ENCODE results near the gene GPT2.
"Not testable (repeated sequence)": the region's sequence is repeated elsewhere in the genome, so short reads cannot be mapped to it uniquely, and the experiment has no call there.

Gene GPT2

DNA sequence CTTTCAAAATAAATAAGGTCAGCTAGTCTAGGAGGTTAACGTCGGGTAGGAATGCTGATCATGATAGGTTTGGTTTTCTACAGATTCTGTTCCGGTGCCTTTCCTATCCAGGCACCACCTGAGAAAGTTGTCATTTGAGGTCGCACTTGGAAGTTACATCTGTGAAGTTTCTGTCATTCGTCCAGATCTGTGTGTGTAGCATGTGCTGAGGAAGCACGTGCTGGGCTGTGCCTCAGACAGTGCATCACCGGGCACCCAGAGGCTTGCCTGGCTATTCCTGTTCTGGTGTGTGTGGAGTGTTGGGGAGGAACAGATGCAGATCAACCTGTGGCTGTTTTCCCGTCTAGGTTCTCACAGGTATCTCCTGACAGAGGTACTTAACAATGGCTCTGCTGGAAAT is 46.7 kb downstream of the GPT2 start:
- no peaks in the 10 kb centered on the region for H3K9me3 ChIP-seq (ENCODE audit: control insufficient read depth, low read depth, low read length)
- H3K4me3 ChIP-seq (ENCODE audit: low read length), result no peak overlapping the region
- peaks cover 35% of the 10 kb centered on the region for H3K36me3 ChIP-seq (ENCODE audit: control insufficient read depth, low read depth, low read length)
- no peaks in the 10 kb centered on the region for H3K4me1 ChIP-seq (ENCODE audit: control insufficient read depth, low read depth, low read length)
- H3K27ac ChIP-seq (ENCODE audit: low read length), result no peak overlapping the region
- H3K9ac ChIP-seq (ENCODE audit: low read length), result no peak overlapping the region
- no peaks in the 10 kb centered on the region for H3K27me3 ChIP-seq (ENCODE audit: control insufficient read depth, insufficient read depth, low read length)

DNA sequence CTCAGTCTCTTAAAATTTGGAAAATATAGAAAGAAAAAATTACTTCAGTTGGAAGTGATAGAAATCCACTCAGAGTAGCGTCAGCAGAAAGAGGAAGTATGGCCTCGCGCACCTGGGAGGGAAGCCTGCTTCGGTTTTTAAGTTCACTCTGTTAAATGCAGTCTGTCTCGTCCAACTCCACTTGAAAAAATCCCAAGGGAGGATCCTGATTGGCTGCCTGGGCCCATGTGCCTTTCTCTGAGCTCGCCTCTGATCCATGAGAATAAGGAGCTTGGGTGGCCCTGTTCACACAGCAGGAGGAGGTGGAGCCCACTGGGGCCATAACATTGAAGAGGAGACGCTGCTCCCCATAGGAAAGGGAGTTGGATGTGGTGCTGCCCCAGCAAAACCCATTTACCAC is 48.6 kb downstream of the GPT2 start:
- H3K27ac ChIP-seq (ENCODE audit: low read length), result no peak overlapping the region
- no peak overlapping the region for H3K9ac ChIP-seq (ENCODE audit: low read length)
- H3K27me3 ChIP-seq (ENCODE audit: control insufficient read depth, insufficient read depth, low read length), result no peaks in the 10 kb centered on the region
- no peaks in the 10 kb centered on the region for H3K4me1 ChIP-seq (ENCODE audit: control insufficient read depth, low read depth, low read length)
- no peak overlapping the region for H3K4me3 ChIP-seq (ENCODE audit: low read length)
- no peaks in the 10 kb centered on the region for H3K9me3 ChIP-seq (ENCODE audit: control insufficient read depth, low read depth, low read length)
- peaks cover 20% of the 10 kb centered on the region for H3K36me3 ChIP-seq (ENCODE audit: control insufficient read depth, low read depth, low read length)

DNA sequence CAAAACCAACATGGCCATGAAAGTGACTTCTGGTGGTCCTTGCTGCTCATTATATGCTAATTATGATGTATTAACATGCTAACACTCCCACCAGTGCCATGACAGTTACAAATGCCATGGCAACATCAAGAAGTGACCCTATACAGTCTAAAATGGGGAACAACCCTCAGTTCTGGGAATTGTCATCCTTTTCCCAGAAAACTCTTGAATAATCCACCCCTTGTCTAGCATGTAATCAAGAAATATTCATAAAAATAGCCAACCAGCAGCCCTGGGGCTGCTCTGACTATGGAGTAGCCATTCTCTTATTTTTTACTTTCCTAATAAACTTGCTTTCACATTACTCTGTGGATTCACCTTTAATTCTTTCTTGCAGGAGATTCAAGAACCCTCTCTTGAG is 53.4 kb downstream of the GPT2 start:
- no peak overlapping the region for H3K4me3 ChIP-seq (ENCODE audit: low read length)
- H3K36me3 ChIP-seq (ENCODE audit: control insufficient read depth, low read depth, low read length), result no peaks in the 10 kb centered on the region
- H3K4me1 ChIP-seq (ENCODE audit: control insufficient read depth, low read depth, low read length), result no peaks in the 10 kb centered on the region
- no peak overlapping the region for H3K27ac ChIP-seq (ENCODE audit: low read length)
- no peaks in the 10 kb centered on the region for H3K9me3 ChIP-seq (ENCODE audit: control insufficient read depth, low read depth, low read length)
- H3K27me3 ChIP-seq (ENCODE audit: control insufficient read depth, insufficient read depth, low read length), result no peaks in the 10 kb centered on the region
- H3K9ac ChIP-seq (ENCODE audit: low read length), result no peak overlapping the region

DNA sequence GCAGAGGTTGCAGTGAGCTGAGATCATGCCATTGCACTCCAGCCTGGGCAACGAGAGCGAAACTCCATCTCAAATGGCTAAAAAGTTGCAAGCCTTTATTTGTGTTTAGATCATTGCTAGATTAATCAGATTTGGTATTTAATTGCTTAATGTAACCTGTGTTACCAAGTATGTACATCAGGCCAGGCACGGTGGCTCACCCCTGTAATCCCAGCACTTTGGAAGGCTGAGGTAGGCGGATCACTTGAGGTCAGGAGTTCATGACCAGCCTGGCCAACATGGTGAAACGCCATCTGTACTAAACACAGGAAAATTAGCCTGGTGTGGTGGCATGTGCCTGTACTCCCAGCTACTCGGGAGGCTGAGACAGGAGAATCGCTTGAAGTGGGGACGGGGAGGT is 60.6 kb downstream of the GPT2 start:
- H3K27me3 ChIP-seq (ENCODE audit: control insufficient read depth, insufficient read depth, low read length); H3K36me3 ChIP-seq (ENCODE audit: control insufficient read depth, low read depth, low read length); H3K4me1 ChIP-seq (ENCODE audit: control insufficient read depth, low read depth, low read length); H3K27ac ChIP-seq (ENCODE audit: low read length); H3K9ac ChIP-seq (ENCODE audit: low read length); H3K4me3 ChIP-seq (ENCODE audit: low read length); H3K9me3 ChIP-seq (ENCODE audit: control insufficient read depth, low read depth, low read length): not testable (repeated sequence)

DNA sequence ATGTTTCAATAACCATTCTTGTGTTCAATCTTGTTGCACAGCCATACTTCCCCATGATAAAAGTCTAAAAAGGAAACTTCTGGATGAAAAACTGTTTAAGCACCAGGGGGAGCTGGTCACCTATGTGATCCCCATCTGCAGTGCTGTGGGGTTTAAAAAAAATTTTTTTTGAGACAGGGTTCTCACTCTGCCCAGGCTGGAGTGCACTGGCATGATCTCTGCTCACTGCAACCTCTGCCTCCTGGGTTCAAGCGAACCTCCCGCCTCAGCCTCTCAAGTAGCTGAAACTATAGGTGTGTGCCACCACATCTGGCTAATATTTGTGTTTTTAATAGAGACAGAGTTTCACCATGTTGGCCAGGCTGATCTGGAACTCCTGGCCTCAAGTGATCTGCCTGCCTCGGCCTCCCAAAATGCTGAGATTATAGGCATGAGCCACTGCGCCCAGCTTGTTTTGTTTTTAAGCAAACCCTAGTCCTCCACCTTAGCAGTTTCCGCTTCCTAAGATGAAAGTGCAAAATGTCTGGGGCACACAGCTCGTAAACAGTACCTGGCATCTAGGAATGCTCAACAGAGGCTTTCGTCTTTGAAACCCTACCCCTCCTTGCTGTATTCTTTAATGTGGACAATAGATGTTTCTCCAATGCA is 63.9 kb downstream of the GPT2 start:
- H3K27ac ChIP-seq (ENCODE audit: low read length), result no peak overlapping the region
- H3K4me1 ChIP-seq (ENCODE audit: control insufficient read depth, low read depth, low read length), result no peaks in the 10 kb centered on the region

DNA sequence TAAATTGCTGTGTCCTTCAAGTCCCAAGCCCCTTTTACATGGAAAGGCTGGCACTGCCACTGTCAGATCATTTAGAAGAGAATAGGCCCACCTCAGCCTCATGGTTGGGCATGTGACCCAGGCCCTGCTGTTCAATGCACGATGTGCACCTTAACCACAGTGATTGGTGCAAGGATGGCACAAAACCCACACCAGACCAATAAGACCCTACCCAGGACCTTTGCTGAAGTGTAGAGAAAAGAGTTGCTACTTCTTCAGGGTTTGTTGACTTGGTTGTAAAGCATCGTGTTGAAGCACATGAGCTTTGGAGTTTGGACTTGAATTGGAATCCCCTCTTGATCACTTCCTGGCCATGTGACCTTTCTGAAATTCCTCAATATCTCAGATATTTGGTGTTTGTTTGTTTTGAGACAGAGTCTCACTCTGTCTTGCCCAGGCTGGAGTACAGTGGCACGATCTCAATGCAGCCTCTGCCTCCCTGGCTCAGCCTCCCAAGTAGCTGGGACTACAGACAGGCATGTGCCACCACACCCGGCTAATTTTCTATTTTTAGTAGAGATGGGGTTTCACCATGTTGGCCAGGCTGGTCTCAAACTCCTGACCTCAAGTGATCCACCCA is 64.5 kb downstream of the GPT2 start:
- no peaks in the 10 kb centered on the region for H3K36me3 ChIP-seq (ENCODE audit: control insufficient read depth, low read depth, low read length)
- H3K4me3 ChIP-seq (ENCODE audit: low read length), result no peak overlapping the region
- no peaks in the 10 kb centered on the region for H3K4me1 ChIP-seq (ENCODE audit: control insufficient read depth, low read depth, low read length)
- no peaks in the 10 kb centered on the region for H3K27me3 ChIP-seq (ENCODE audit: control insufficient read depth, insufficient read depth, low read length)
- H3K27ac ChIP-seq (ENCODE audit: low read length), result no peak overlapping the region
- H3K9ac ChIP-seq (ENCODE audit: low read length), result no peak overlapping the region
- no peaks in the 10 kb centered on the region for H3K9me3 ChIP-seq (ENCODE audit: control insufficient read depth, low read depth, low read length)

More for the DNA sequence above, 63.9 kb downstream of the GPT2 start:
- H3K27me3 ChIP-seq (ENCODE audit: control insufficient read depth, insufficient read depth, low read length), result no peaks in the 10 kb centered on the region
- no peaks in the 10 kb centered on the region for H3K36me3 ChIP-seq (ENCODE audit: control insufficient read depth, low read depth, low read length)
- no peak overlapping the region for H3K9ac ChIP-seq (ENCODE audit: low read length)
- no peaks in the 10 kb centered on the region for H3K9me3 ChIP-seq (ENCODE audit: control insufficient read depth, low read depth, low read length)
- H3K4me3 ChIP-seq (ENCODE audit: low read length), result no peak overlapping the region

DNA sequence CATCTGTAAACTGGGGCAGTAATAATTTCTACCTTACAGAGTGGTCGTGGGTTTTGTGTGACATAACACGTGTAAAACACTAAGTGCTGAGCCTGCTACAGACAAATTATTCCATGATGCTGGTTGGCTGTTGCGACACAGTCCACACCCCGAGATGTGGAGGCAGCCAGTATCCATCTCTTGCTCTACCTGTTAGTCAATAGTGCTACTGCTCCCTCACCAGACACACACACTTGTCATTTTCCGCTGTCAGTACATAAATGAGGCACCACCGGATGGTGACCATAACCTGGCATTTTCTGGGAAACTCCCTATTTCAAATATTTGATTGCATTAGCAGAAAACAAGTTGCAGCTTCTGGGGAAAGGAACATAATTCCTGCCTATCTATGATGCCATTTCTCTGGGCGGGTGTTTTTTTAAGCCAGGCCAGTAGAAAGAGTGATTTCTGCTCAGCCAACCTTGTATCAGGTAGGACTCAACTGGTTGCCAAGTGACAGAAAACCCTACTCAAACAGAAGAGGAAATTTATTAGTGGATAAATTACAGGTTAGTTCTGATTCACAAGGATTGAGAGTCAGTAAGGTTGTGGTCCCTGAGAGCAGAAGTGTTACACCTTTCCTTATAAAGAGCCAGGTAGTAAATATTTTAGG is 65.2 kb downstream of the GPT2 start:
- H3K4me3 ChIP-seq (ENCODE audit: low read length), result no peak overlapping the region
- H3K9me3 ChIP-seq (ENCODE audit: control insufficient read depth, low read depth, low read length), result no peaks in the 10 kb centered on the region
- no peaks in the 10 kb centered on the region for H3K4me1 ChIP-seq (ENCODE audit: control insufficient read depth, low read depth, low read length)
- no peaks in the 10 kb centered on the region for H3K36me3 ChIP-seq (ENCODE audit: control insufficient read depth, low read depth, low read length)
- H3K27ac ChIP-seq (ENCODE audit: low read length), result no peak overlapping the region
- no peaks in the 10 kb centered on the region for H3K27me3 ChIP-seq (ENCODE audit: control insufficient read depth, insufficient read depth, low read length)
- no peak overlapping the region for H3K9ac ChIP-seq (ENCODE audit: low read length)

DNA sequence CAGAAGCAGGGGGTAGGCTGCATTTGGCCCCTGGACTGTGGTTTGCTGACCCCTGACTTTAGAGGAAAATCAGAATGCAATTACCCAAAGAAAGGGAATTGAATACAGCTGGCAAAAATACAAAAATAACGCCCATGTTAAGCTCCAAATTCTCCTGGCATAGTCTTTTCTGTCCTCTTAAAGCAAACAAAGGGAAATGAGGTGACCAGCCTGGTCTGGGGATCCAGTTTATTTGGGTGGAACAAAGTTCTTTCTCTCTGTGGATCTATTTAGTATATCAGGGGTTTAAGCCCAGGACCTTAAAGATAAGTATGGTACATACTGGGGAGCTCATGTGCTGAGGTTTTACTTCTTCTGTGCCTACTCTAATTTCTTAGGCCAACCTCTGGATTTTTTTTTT is 65.8 kb downstream of the GPT2 start:
- H3K4me3 ChIP-seq (ENCODE audit: low read length), result no peak overlapping the region
- H3K9me3 ChIP-seq (ENCODE audit: control insufficient read depth, low read depth, low read length), result no peaks in the 10 kb centered on the region
- H3K36me3 ChIP-seq (ENCODE audit: control insufficient read depth, low read depth, low read length), result peaks cover 6% of the 10 kb centered on the region
- no peaks in the 10 kb centered on the region for H3K27me3 ChIP-seq (ENCODE audit: control insufficient read depth, insufficient read depth, low read length)
- H3K4me1 ChIP-seq (ENCODE audit: control insufficient read depth, low read depth, low read length), result no peaks in the 10 kb centered on the region
- no peak overlapping the region for H3K9ac ChIP-seq (ENCODE audit: low read length)
- no peak overlapping the region for H3K27ac ChIP-seq (ENCODE audit: low read length)

DNA sequence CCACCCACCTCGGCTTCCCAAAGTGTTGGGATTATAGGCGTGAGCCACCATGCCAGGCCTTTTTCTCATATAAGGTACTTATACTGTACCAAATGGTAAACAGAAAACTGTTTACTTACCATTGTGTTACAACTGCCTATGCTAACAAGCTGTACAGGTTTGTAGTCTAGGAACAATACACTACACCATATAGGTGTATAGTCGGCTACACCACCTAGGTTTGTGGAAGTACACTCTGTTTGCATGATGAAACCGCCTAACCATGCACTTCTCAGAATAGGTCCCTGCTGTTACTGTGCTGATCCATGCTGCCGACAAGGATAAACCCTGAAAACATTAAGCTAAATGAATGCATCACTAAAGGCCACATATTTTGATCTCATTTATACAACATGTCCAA is 70.4 kb downstream of the GPT2 start:
- Histone ChIP-seq H3K36me3 (ENCODE audit: control insufficient read depth, low read depth, low read length) (peaks cover 51% of the 10 kb centered on the region), H3K4me1 (ENCODE audit: control insufficient read depth, low read depth, low read length) (no peaks in the 10 kb centered on the region), H3K9ac (ENCODE audit: low read length) (no peak overlapping the region), H3K4me3 (ENCODE audit: low read length) (no peak overlapping the region), H3K27ac (ENCODE audit: low read length) (no peak overlapping the region), H3K9me3 (ENCODE audit: control insufficient read depth, low read depth, low read length) (no peaks in the 10 kb centered on the region), H3K27me3 (ENCODE audit: control insufficient read depth, insufficient read depth, low read length) (no peaks in the 10 kb centered on the region)

DNA sequence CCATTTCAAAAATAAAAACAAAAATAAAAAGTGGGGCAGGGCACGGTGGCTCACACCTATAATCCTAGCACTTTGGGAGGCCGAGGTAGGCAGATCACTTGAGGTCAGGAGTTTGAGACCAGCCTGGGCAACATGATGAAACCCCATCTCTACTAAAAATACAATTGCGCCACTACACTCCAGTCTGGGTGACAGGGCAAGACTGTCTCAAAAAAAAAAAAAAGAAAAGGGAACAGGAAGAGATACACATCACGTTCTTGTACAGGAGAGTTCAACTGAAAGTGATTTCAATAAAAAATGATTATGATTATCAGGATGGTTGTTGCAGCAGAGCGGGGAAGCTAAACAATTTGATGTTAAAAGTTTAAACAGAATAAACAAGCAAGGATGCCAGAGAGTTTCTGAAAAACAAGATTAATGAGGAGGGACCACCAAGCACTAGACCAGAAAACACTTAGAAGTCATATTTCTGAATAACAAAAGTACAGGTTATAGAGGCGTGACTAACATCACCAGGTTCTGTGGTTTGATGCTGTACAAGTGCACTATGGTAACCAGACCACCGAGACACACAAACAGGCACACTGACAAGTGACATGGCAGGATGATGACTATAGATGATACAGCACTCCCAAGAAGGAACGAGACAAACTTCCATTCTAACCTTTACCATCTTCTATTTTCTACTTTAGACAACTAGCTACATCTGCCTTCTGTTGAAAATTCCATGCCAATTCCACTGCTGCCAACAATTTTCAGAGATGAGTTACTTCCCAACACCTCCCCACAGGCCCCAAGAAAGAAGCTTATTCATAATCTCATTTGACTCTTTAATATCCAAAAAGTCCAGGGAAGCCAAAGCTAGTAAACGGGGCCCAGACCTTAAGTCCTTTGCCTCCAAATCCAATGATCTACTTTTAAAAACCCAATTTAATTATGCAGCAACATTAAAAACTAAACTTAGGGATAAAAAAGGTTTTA is 77.5 kb downstream of the GPT2 start:
- Histone ChIP-seq H3K4me1 (ENCODE audit: control insufficient read depth, low read depth, low read length) (no peaks in the 10 kb centered on the region), H3K36me3 (ENCODE audit: control insufficient read depth, low read depth, low read length) (peaks cover 92% of the 10 kb centered on the region), H3K9me3 (ENCODE audit: control insufficient read depth, low read depth, low read length) (no peaks in the 10 kb centered on the region), H3K4me3 (ENCODE audit: low read length) (no peak overlapping the region), H3K27ac (ENCODE audit: low read length) (no peak overlapping the region), H3K9ac (ENCODE audit: low read length) (no peak overlapping the region), H3K27me3 (ENCODE audit: control insufficient read depth, insufficient read depth, low read length) (no peaks in the 10 kb centered on the region)

DNA sequence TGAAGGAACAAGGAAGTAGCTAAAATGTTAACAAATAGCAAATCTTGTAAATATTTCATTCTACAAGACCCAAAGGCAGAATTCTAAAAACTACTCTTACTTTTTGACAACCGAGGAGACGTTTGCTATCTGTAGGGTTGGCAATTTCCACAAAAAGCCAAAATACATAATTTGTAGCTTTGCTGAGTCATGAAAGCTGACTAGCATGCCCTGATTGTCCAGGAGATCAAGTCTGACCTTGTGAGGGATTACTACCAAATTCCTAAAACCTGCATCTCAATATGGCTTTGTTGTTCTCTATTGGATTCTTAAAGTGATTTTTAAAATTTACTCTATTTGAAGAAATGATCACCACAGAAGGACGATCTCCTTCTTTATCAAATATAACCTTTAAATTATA is 78.5 kb downstream of the GPT2 start:
- Histone ChIP-seq H3K27ac (ENCODE audit: low read length) (no peak overlapping the region), H3K9me3 (ENCODE audit: control insufficient read depth, low read depth, low read length) (no peaks in the 10 kb centered on the region), H3K27me3 (ENCODE audit: control insufficient read depth, insufficient read depth, low read length) (no peaks in the 10 kb centered on the region), H3K4me1 (ENCODE audit: control insufficient read depth, low read depth, low read length) (no peaks in the 10 kb centered on the region), H3K9ac (ENCODE audit: low read length) (no peak overlapping the region), H3K4me3 (ENCODE audit: low read length) (no peak overlapping the region), H3K36me3 (ENCODE audit: control insufficient read depth, low read depth, low read length) (peaks cover 92% of the 10 kb centered on the region)

Measured in iPS-18a (cell line).